NCI-H82 treated with DMSO at 0.1 percent for 48 hours (cell line): ENCODE results near the gene PITPNB.
A peak's percentile ranks its signal among the peaks of the same experiment; 100 is the strongest.

ENCODE experiments used
- DNase-seq: peaks from one replicate; lab custom pipeline; 2025; ENCODE audit not compliant: unreplicated experiment; lab: John Stamatoyannopoulos, UW

Gene PITPNB

GRCh38 chr22:27919222-27919941 is at the start of gene PITPNB:
Gene PITPNB (minus strand): TSS chr22:27919256. CDS start chr22:27919191, 65 bp downstream.
- peak; percentile 83 for DNase-seq

GRCh38 chr22:27966168-27967064 is 47.4 kb upstream of the PITPNB start:
- DNase-seq = no peak

GRCh38 chr22:27962268-27963044 is 43.4 kb upstream of the PITPNB start:
- no peak for DNase-seq

GRCh38 chr22:27961680-27962079 is 42.6 kb upstream of the PITPNB start:
- no peak for DNase-seq

DNA sequence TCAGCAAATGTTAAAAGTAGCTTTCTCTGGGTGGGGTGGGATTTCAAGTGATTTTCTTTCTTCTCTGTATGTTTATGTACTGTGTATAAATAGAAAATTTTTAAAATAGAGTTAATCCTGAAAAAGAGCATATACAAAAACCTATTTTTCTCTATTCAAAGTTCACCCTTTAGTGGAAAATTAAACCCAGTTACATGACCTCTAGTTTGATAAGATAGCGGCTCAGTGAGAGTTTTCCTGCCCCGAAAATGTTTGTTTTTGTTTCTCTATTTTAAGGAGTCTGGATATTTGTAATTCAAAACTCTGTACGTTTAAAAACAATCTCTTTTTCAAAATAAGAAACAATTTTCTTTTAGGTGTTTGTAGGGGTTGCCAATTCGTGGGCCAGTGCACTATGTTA is 42.1 kb upstream of the PITPNB start:
- DNase-seq = no peak

DNA sequence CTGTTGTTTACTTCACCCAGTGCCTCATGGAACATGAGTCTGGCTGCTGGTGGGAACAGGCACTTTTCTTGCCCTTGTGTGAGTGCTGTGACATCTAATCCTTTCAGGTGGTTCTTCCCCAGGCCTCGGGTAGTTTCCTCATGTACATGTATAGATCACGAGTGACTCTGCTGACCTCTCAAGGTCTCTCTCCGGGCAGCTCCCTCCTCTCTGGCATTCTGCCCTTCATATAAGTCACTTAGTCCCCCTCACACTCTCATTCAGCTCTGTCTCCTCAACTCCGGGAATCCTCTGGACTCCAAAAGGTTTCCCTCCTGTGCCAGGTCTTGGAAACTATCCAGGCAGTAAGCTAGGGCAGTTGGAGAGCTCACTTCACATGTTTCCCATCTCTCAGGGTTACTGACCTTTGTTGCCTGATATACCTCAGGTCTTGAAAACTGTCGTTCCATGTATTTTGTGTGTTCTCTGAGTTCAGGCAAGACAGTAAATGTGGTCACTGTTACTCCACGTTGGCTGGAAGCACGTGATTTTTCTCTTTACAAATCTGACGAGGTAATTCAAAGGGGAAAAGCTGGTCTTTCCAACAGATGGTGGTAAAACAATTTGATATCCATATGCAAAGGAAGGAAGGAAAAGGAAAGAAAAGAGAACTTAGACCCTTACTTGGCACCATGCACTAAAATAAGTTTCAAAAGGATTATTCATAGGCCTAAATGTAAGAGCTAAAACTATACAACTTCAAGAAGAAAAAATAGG is 40.5 kb upstream of the PITPNB start:
- DNase-seq = no peak

GRCh38 chr22:27952779-27953178 is 33.7 kb upstream of the PITPNB start:
- DNase-seq = no peak

DNA sequence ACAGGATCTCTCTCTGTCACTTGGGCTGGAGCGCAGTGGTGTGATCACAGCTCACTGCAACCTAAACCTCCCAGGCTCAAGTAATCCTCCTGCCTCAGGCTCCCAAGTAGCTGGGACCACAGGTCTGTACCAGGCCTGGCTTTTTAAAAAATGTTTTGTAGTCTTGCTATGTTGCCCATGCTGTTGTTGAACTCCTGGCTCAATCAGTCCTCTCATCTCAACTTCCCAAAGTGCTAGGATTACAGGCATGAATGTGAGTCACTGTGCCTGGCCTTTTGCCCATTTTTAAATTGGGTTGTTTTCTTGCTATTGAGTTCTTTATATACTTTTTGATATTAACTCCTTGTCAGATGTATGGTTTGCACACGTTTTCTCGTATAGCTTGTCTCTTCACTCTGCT is 33.0 kb upstream of the PITPNB start:
- no peak for DNase-seq

- DNase-seq = no peak
These were observed 30.4 kb upstream of the PITPNB start for GRCh38 chr22:27949421-27949820.

DNA sequence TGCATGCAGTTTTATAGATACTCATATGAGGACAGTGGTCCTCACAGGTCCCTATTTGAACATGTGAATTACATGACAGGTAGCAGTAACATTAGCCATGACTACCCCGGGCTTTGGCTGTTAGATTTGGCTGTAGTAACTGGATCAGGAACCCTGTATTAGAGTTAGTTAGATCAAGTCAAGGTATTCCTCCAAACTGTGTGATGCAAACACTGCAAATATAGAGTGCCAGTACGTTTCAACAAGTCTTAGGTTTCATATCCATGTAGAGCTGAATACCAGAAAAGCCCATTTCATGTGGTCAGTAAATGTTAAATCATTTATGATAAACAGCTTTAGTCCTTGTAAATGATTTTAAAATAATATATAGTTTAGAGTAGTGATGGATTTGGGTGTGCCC is 29.5 kb upstream of the PITPNB start:
- no peak for DNase-seq

DNA sequence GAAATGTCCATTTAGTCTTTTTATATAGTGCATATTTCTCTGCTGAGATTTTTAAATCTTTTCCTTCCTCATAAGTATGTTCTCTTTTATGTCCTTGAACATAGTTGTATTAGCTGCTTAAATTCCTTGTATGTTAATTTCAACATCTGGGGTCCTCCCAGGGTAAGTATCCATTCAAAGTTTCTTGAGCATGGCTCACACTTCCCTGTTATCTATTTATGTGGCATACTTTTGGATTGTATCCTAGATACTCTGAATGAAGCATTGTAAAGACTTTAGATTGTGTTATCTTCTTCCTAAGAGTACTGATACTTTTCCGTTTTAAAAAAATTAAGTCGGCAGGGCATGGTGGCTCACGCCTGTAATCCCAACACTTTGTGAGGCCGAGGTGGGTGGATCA is 28.4 kb upstream of the PITPNB start:
- no peak for DNase-seq

- DNase-seq = no peak
These were observed 22.1 kb upstream of the PITPNB start for GRCh38 chr22:27941143-27941542.

- DNase-seq = no peak
These were observed 18.4 kb upstream of the PITPNB start for GRCh38 chr22:27937453-27937852.

- no peak for DNase-seq
These were observed 16.8 kb upstream of the PITPNB start for GRCh38 chr22:27935897-27936296.

GRCh38 chr22:27934069-27934468 is 15.0 kb upstream of the PITPNB start:
- no peak for DNase-seq

DNA sequence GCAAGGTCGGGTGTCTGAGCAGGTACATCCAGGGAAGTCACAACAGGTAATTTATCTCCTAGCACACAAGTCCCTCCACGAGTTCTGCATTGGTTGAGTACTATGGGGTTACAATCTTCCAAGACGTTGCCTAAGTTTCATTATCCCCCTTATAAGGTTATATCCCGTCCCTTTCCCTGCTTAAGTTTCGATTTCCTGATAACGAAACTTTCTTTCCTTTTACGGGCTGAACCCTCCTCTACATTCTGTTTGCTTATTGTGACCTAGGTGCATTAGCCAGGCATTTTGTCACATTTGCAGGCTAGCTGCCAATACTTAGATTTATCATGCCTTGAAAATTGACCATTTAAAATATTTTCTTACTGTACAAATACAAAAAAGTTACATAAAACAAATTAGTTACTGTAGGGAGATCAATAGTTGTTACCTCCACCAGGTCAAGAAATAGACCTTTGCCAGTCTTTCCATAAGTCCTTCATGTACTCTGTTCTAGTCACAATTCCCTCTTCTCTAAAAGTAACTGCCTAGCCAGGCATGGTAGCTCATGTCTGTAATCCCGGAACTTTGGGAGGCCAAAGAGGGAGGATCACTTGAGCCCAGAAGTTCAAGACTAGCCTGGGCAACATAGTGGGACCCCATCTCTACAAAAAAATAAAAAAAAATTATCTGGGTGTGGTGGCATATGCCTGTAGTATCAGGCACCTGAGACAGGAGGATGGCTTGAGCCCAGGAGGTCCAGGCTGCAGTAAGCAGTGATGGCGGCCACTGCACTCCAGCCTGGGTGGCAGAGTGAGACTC is 14.3 kb upstream of the PITPNB start:
- no peak for DNase-seq

DNA sequence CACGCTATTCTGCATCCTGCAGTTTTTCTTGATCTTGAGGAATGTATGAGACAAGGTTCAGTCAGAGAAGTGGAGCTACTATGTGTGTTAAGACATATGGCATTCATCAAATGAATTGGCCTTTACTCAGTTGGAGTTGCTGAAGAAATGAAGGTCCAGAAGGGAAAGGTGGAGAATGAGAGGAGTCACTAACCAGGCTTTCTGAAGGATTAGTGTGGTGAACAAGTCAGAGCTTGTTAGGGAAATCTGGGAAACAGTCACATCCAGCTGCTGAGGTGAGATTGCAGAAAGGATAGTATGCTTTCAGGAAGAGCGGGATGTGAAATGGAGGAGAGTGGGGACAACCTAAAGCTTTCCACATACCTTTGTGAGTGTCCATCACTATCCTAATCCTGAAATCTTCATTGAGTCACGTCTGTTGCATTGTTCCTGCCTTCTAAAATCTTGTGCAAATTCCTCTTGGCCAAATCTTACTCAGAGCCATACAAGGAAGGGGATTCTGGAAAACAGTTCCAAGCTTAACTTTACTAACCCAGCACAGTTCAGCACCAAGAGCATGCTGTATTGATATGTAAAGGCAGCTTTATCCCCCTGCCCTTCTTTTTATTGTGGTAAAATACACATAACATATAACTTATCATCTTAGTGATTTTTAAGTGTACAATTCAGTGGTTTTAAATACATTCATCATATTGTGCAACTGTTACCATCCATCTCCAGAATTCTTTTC is 11.4 kb upstream of the PITPNB start:
- no peak for DNase-seq

GRCh38 chr22:27927608-27928007 is 8.6 kb upstream of the PITPNB start:
- DNase-seq = no peak

DNA sequence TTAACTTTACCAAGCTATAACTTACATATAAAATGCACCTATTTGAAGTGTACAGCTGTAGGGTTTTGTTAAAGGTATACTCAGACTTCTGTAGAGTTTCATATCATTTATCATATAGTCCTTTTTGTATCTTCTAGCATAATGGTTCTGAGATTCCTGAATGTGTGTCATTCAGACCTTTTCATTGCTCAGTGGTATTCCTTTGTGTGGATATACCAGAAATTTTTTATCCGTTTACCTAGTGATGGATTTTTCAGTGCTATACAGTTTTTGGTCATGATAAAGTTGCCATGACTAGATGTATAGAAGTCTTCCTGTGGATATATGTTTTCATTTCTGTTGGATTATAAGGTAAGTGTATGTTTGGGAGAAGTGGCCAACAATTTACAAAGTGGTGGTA is 6.3 kb upstream of the PITPNB start:
- no peak for DNase-seq
